ENCODE measurements around the gene PROC.
"Not testable (repeated sequence)": the region's sequence is repeated elsewhere in the genome, so short reads cannot be mapped to it uniquely, and the experiment has no call there.

PROC gene

GRCh38 chr2:127400897-127401756 is 17.1 kb upstream of the PROC start:
- H3K27me3 Mint-ChIP-seq = no peaks in the 10 kb centered on the region
- H3K27ac Mint-ChIP-seq (ENCODE audit: low read depth) = no peak overlapping the region
- H3K4me3 Mint-ChIP-seq = no peak overlapping the region
- no peaks in the 10 kb centered on the region for H3K9me3 Mint-ChIP-seq
- ATAC-seq (replicated peaks; ENCODE audit: extremely low read depth, poor library complexity, severe bottlenecking) = no peak
- H3K4me1 Mint-ChIP-seq = no peaks in the 10 kb centered on the region
- no peaks in the 10 kb centered on the region for H3K36me3 Mint-ChIP-seq (ENCODE audit: insufficient read depth)
- DNase-seq (ENCODE audit: low spot score in 2 of 2) = no peak

GRCh38 chr2:127401757-127402695 is 16.2 kb upstream of the PROC start:
- Mint-ChIP-seq H3K36me3 (ENCODE audit: insufficient read depth) (no peaks in the 10 kb centered on the region), H3K4me3 (no peak overlapping the region), H3K4me1 (no peaks in the 10 kb centered on the region), H3K9me3 (no peaks in the 10 kb centered on the region), H3K27ac (ENCODE audit: low read depth) (peak overlapping the region; percentile 59), H3K27me3 (no peaks in the 10 kb centered on the region)
- no peak for ATAC-seq (replicated peaks; ENCODE audit: extremely low read depth, poor library complexity, severe bottlenecking)
- no peak for DNase-seq (ENCODE audit: low spot score in 2 of 2)

DNA sequence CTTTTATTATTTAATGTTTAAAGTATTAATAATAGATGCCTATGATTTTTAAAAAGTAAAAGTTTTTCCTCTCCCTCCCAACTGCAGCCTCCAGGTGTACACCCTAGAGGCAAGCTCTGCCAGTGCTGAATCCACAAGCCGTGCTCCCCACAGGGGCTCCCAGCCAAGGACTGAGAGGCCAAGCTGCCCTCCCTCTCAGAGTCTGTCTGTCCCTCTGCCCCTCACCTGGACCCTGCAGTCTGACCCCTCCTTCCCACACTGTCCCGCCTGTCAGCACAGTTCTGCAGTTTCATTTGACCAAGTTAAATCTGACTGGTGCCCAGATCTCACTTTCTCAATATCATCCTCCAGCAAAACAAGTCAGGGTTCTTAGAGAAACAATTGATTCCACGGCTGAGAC is 14.8 kb upstream of the PROC start:
- Mint-ChIP-seq H3K36me3 (ENCODE audit: insufficient read depth) (no peaks in the 10 kb centered on the region), H3K27ac (ENCODE audit: low read depth) (no peak overlapping the region), H3K27me3 (no peaks in the 10 kb centered on the region), H3K9me3 (no peaks in the 10 kb centered on the region), H3K4me1 (no peaks in the 10 kb centered on the region), H3K4me3 (no peak overlapping the region)
- ATAC-seq (replicated peaks; ENCODE audit: extremely low read depth, poor library complexity, severe bottlenecking) = no peak
- DNase-seq (ENCODE audit: low spot score in 2 of 2) = peak in 1 of 2 donors; percentile 8

- no peak overlapping the region for H3K27ac Mint-ChIP-seq (ENCODE audit: low read depth)
Measured at GRCh38 chr2:127404466-127405254, 13.6 kb upstream of the PROC start.

DNA sequence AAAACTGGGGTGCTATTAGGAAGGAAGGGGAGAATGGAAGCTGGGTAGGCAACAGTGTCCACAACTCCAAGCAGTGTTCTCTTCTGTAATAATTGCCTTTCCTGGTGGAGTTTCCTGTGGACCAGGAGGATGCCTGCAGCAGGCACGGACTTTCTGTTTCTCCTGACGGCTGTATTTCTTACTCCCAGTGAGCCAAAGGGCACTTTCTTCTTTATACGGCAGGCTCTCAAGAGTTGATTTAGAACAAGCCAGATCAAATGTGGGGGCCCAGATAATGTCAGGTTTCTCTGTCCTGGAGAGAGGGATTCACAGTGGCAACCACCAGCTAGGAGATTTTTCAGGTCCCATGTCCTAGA is 13.0 kb upstream of the PROC start:
- H3K4me3 Mint-ChIP-seq = no peak overlapping the region
- no peak overlapping the region for H3K27ac Mint-ChIP-seq (ENCODE audit: low read depth)
- no peaks in the 10 kb centered on the region for H3K9me3 Mint-ChIP-seq
- DNase-seq (ENCODE audit: low spot score in 2 of 2) (peak in 1 of 2 donors; percentile 1), ATAC-seq (replicated peaks; ENCODE audit: extremely low read depth, poor library complexity, severe bottlenecking) (no peak)
- no peaks in the 10 kb centered on the region for H3K27me3 Mint-ChIP-seq
- no peaks in the 10 kb centered on the region for H3K4me1 Mint-ChIP-seq
- no peaks in the 10 kb centered on the region for H3K36me3 Mint-ChIP-seq (ENCODE audit: insufficient read depth)

More at GRCh38 chr2:127404466-127405254, 13.6 kb upstream of the PROC start:
- Mint-ChIP-seq H3K9me3 (no peaks in the 10 kb centered on the region), H3K36me3 (ENCODE audit: insufficient read depth) (no peaks in the 10 kb centered on the region), H3K4me3 (no peak overlapping the region), H3K4me1 (no peaks in the 10 kb centered on the region), H3K27me3 (no peaks in the 10 kb centered on the region)
- ATAC-seq (replicated peaks; ENCODE audit: extremely low read depth, poor library complexity, severe bottlenecking) (no peak), DNase-seq (ENCODE audit: low spot score in 2 of 2) (peak in 1 of 2 donors; percentile 5)

GRCh38 chr2:127406454-127406853 is 11.8 kb upstream of the PROC start:
- H3K4me3 Mint-ChIP-seq = no peak overlapping the region
- H3K36me3 Mint-ChIP-seq (ENCODE audit: insufficient read depth) = peaks cover 2% of the 10 kb centered on the region
- DNase-seq (ENCODE audit: low spot score in 2 of 2) (no peak), ATAC-seq (replicated peaks; ENCODE audit: extremely low read depth, poor library complexity, severe bottlenecking) (no peak)
- H3K9me3 Mint-ChIP-seq = no peaks in the 10 kb centered on the region
- peak overlapping the region; percentile 52 for H3K27ac Mint-ChIP-seq (ENCODE audit: low read depth)
- no peaks in the 10 kb centered on the region for H3K27me3 Mint-ChIP-seq
- peaks cover 9% of the 10 kb centered on the region for H3K4me1 Mint-ChIP-seq

GRCh38 chr2:127407091-127407490 is 11.1 kb upstream of the PROC start:
- DNase-seq (ENCODE audit: low spot score in 2 of 2) = no peak
- H3K9me3 Mint-ChIP-seq = no peaks in the 10 kb centered on the region
- H3K36me3 Mint-ChIP-seq (ENCODE audit: insufficient read depth) = peaks cover 2% of the 10 kb centered on the region
- no peak for ATAC-seq (replicated peaks; ENCODE audit: extremely low read depth, poor library complexity, severe bottlenecking)
- H3K27me3 Mint-ChIP-seq = no peaks in the 10 kb centered on the region
- H3K27ac Mint-ChIP-seq (ENCODE audit: low read depth) = peak overlapping the region; percentile 90
- H3K4me1 Mint-ChIP-seq = peaks cover 9% of the 10 kb centered on the region
- peak overlapping the region; percentile 62 for H3K4me3 Mint-ChIP-seq

GRCh38 chr2:127407661-127408003 is 10.6 kb upstream of the PROC start:
- Mint-ChIP-seq H3K27me3 (no peaks in the 10 kb centered on the region), H3K27ac (ENCODE audit: low read depth) (peak overlapping the region; percentile 90), H3K36me3 (ENCODE audit: insufficient read depth) (peaks cover 2% of the 10 kb centered on the region), H3K4me1 (peaks cover 9% of the 10 kb centered on the region), H3K9me3 (no peaks in the 10 kb centered on the region), H3K4me3 (peak overlapping the region; percentile 62)
- no peak for DNase-seq (ENCODE audit: low spot score in 2 of 2)
- ATAC-seq (replicated peaks; ENCODE audit: extremely low read depth, poor library complexity, severe bottlenecking) = peak; percentile 54

DNA sequence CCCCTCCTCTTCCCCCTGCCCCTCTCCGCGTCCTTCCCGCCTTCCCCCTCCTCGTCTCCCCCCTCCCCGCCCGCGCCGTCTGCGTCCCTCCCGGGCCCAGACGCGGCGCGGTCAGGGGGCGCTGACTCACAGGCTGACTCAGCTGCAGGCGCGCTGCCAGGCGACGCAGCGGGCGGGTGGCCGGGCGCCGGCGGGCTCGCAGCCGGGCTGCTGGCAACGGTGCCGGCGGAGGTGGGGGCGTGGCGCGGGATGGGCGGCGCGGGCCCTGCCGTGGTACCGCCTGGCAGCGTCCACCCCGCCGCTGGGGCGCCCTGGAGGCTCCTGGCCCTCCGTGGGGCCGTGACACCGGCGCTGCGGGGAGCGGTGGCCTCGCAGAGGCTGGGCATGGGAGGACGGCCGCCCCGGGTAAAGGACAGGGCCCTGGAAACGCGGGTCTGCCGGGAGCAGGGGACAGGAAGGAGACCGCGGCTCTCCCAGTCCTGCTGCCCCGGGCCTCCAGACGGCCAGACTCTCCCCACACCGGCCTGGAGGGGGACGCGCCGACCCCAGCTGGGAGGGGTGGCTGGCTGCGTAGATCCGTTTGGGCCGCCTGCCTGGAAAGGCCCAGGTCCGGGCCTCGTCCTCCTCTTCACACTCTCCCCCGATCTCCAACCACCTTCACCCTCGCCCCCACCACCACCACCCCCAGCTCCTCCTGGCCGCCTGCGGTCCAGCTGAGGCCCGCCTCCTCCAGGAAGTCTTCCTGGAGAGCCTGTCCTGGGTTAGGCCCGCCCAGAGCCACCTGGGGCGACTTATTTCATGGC is 10.0 kb upstream of the PROC start:
- Mint-ChIP-seq H3K4me1 (peaks cover 9% of the 10 kb centered on the region), H3K27ac (ENCODE audit: low read depth) (peak overlapping the region; percentile 90), H3K36me3 (ENCODE audit: insufficient read depth) (peaks cover 2% of the 10 kb centered on the region), H3K27me3 (no peaks in the 10 kb centered on the region), H3K9me3 (no peaks in the 10 kb centered on the region), H3K4me3 (peak overlapping the region; percentile 66)
- ATAC-seq (replicated peaks; ENCODE audit: extremely low read depth, poor library complexity, severe bottlenecking) (peak; percentile 89), DNase-seq (ENCODE audit: low spot score in 2 of 2) (peak; percentile 75 to 86)

GRCh38 chr2:127408807-127409099 is 9.5 kb upstream of the PROC start:
- H3K27ac Mint-ChIP-seq (ENCODE audit: low read depth) = peak overlapping the region; percentile 62
- no peak for ATAC-seq (replicated peaks; ENCODE audit: extremely low read depth, poor library complexity, severe bottlenecking)
- H3K27me3 Mint-ChIP-seq = no peaks in the 10 kb centered on the region
- peaks cover 10% of the 10 kb centered on the region for H3K4me1 Mint-ChIP-seq
- peaks cover 2% of the 10 kb centered on the region for H3K36me3 Mint-ChIP-seq (ENCODE audit: insufficient read depth)
- H3K4me3 Mint-ChIP-seq = peak overlapping the region; percentile 66
- H3K9me3 Mint-ChIP-seq = no peaks in the 10 kb centered on the region
- no peak for DNase-seq (ENCODE audit: low spot score in 2 of 2)

- H3K4me3 Mint-ChIP-seq = not testable (repeated sequence)
Measured at GRCh38 chr2:127409716-127410115, 8.5 kb upstream of the PROC start.

More at GRCh38 chr2:127409716-127410115, 8.5 kb upstream of the PROC start:
- H3K4me1 Mint-ChIP-seq = peaks cover 14% of the 10 kb centered on the region
- not testable (repeated sequence) for DNase-seq (ENCODE audit: low spot score in 2 of 2); ATAC-seq (replicated peaks; ENCODE audit: extremely low read depth, poor library complexity, severe bottlenecking); H3K9me3 Mint-ChIP-seq; H3K36me3 Mint-ChIP-seq (ENCODE audit: insufficient read depth); H3K27ac Mint-ChIP-seq (ENCODE audit: low read depth); H3K27me3 Mint-ChIP-seq

Measured in central memory CD8-positive, alpha-beta T cell (primary cell).